H9 (cell line): ENCODE results near the gene PAAF1. TPM values are rescaled to one million over a fixed set of nuclear protein-coding genes. Genes with fewer than 3 reads are reported as not detected.

Experiments
- DNase-seq: peaks from one replicate; pipeline ENCODE4 v3.0.0-alpha.2; 2017
- H2AFZ ChIP-seq: one replicate; pipeline ENCODE4 v1.6.1; 2013; ENCODE audit warnings: mild to moderate bottlenecking, low read length, control low read depth, moderate library complexity
- H2AK5ac ChIP-seq: 2 replicates; pipeline ENCODE4 v1.6.1; 2013; ENCODE audit warnings: low read length, control low read depth, mixed read lengths; ENCODE audit not compliant: insufficient read length
- H2BK120ac ChIP-seq: one replicate; pipeline ENCODE4 v1.6.1; 2013; ENCODE audit warnings: low read depth, mild to moderate bottlenecking, low read length, control low read depth, inconsistent platforms; ENCODE audit not compliant: poor library complexity, severe bottlenecking
- H2BK12ac ChIP-seq: 2 replicates; pipeline ENCODE4 v1.6.1; 2013; ENCODE audit warnings: low read length, control low read depth, mixed read lengths, low read depth; ENCODE audit not compliant: insufficient read length
- H2BK15ac ChIP-seq: 2 replicates; pipeline ENCODE4 v1.6.1; 2013; ENCODE audit warnings: low read depth, low read length, control low read depth
- H2BK20ac ChIP-seq: one replicate; pipeline ENCODE4 v1.6.1; 2013; ENCODE audit warnings: low read depth, mild to moderate bottlenecking, low read length, control low read depth, inconsistent platforms; ENCODE audit not compliant: poor library complexity, severe bottlenecking
- H2BK5ac ChIP-seq: 2 replicates; pipeline ENCODE4 v1.6.1; 2013; ENCODE audit warnings: low read length, control low read depth, mixed read lengths; ENCODE audit not compliant: insufficient read length
- H3K14ac ChIP-seq: 2 replicates; pipeline ENCODE4 v1.6.1; 2013; ENCODE audit warnings: low read length, control low read depth; ENCODE audit not compliant: insufficient read depth
- H3K18ac ChIP-seq: 2 replicates; pipeline ENCODE4 v1.6.1; 2013; ENCODE audit warnings: low read depth, mild to moderate bottlenecking, mixed read lengths, low read length, control low read depth; ENCODE audit not compliant: insufficient read length
- H3K23ac ChIP-seq: 2 replicates; pipeline ENCODE4 v1.6.1; 2013; ENCODE audit warnings: low read length, control low read depth, mixed read lengths, low read depth; ENCODE audit not compliant: insufficient read length
- H3K23me2 ChIP-seq: 2 replicates; pipeline ENCODE4 v1.6.1; 2013; ENCODE audit warnings: low read depth, mild to moderate bottlenecking, mixed read lengths, low read length, control low read depth; ENCODE audit not compliant: insufficient read length, poor library complexity, severe bottlenecking
- H3K27ac ChIP-seq: 2 replicates; pipeline ENCODE4 v1.5.1; 2013; ENCODE audit warnings: low read length, control low read depth, mixed read lengths, low read depth; ENCODE audit not compliant: insufficient read length
- H3K27me3 ChIP-seq: 2 replicates; pipeline ENCODE4 v1.6.1; 2013; ENCODE audit warnings: low read length, control low read depth, inconsistent platforms; ENCODE audit not compliant: insufficient read depth
- H3K4ac ChIP-seq: 2 replicates; pipeline ENCODE4 v1.6.1; 2013; ENCODE audit warnings: low read depth, mild to moderate bottlenecking, control low read depth, inconsistent platforms, low read length, moderate library complexity
- H3K4me1 ChIP-seq: 2 replicates; pipeline ENCODE4 v1.6.1; 2013; ENCODE audit warnings: low read length, control low read depth, inconsistent platforms; ENCODE audit not compliant: insufficient read depth
- H3K4me2 ChIP-seq: 2 replicates; pipeline ENCODE4 v1.6.1; 2013; ENCODE audit warnings: low read length, control low read depth, mixed read lengths; ENCODE audit not compliant: insufficient read length, insufficient read depth
- H3K56ac ChIP-seq: 2 replicates; pipeline ENCODE4 v1.6.1; 2013; ENCODE audit warnings: low read depth, mild to moderate bottlenecking, mixed read lengths, low read length, control low read depth; ENCODE audit not compliant: insufficient read length
- H3K79me1 ChIP-seq: 2 replicates; pipeline ENCODE4 v1.6.1; 2013; ENCODE audit warnings: low read depth, mild to moderate bottlenecking, moderate library complexity, low read length, control low read depth, inconsistent platforms; ENCODE audit not compliant: insufficient read depth, poor library complexity, severe bottlenecking
- H3K79me2 ChIP-seq: 2 replicates; pipeline ENCODE4 v1.6.1; 2013; ENCODE audit warnings: low read length, control low read depth, inconsistent platforms; ENCODE audit not compliant: insufficient read depth
- H3K9ac ChIP-seq: 2 replicates; pipeline ENCODE4 v1.6.1; 2013; ENCODE audit warnings: low read length, control low read depth, mixed read lengths; ENCODE audit not compliant: insufficient read length; ENCODE audit errors: extremely low read depth
- H3K9me3 ChIP-seq: one replicate; pipeline ENCODE4 v1.6.1; 2013; ENCODE audit warnings: low read depth, low read length, inconsistent platforms; ENCODE audit not compliant: control insufficient read depth
- H3T11ph ChIP-seq: one replicate; pipeline ENCODE4 v1.6.1; 2013; ENCODE audit warnings: mild to moderate bottlenecking, low read length, control low read depth, inconsistent platforms
- H4K20me1 ChIP-seq: one replicate; pipeline ENCODE4 v1.6.1; 2013; ENCODE audit not compliant: control insufficient read depth, insufficient read length, insufficient read depth
- H4K5ac ChIP-seq: 2 replicates; pipeline ENCODE4 v1.6.1; 2013; ENCODE audit warnings: low read depth, mild to moderate bottlenecking, mixed read lengths, low read length, control low read depth; ENCODE audit not compliant: insufficient read length
- H4K8ac ChIP-seq: replicated peaks from 2 replicates; pipeline ENCODE4 v1.6.1; 2013; ENCODE audit warnings: low read length, control low read depth, mixed read lengths, low read depth; ENCODE audit not compliant: insufficient read length
- H4K91ac ChIP-seq: 2 replicates; pipeline ENCODE4 v1.6.1; 2013; ENCODE audit warnings: low read depth, mild to moderate bottlenecking, moderate library complexity, mixed read lengths, low read length, control low read depth; ENCODE audit not compliant: insufficient read length
- H3K27ac Mint-ChIP-seq, 3 experiments: 2 replicates in 2 of 3; 3 replicates in 1 of 3; pipeline ENCODE4 v1.8.0; 2020 to 2021; ENCODE audit warnings: mixed read lengths in 3 of 3, mild to moderate bottlenecking in 1 of 3, moderate library complexity in 1 of 3
- H3K27me3 Mint-ChIP-seq: 2 replicates; pipeline ENCODE4 v1.8.0; 2021; ENCODE audit warnings: low read depth, mild to moderate bottlenecking, moderate library complexity, mixed read lengths
- H3K36me3 Mint-ChIP-seq, 3 experiments: 2 replicates in 2 of 3; 3 replicates in 1 of 3; pipeline ENCODE4 v1.8.0; 2020 to 2021; ENCODE audit warnings: low read depth in 3 of 3, mixed read lengths in 3 of 3; ENCODE audit not compliant: insufficient read depth in 1 of 3
- H3K4me1 Mint-ChIP-seq, 2 experiments: 2 replicates each; pipeline ENCODE4 v1.8.0; 2020; ENCODE audit warnings: mixed read lengths in 2 of 2
- H3K4me3 Mint-ChIP-seq, 2 experiments: 2 replicates in 1 of 2; 3 replicates in 1 of 2; pipeline ENCODE4 v1.8.0; 2020 to 2021; ENCODE audit warnings: mild to moderate bottlenecking in 2 of 2, mixed read lengths in 2 of 2, moderate library complexity in 1 of 2
- H3K9me3 Mint-ChIP-seq, 2 experiments: 2 replicates in 1 of 2; 3 replicates in 1 of 2; pipeline ENCODE4 v1.8.0; 2020; ENCODE audit warnings: mild to moderate bottlenecking in 2 of 2, mixed read lengths in 2 of 2, moderate library complexity in 1 of 2
- WGBS: extraction: QIAGEN DNeasy Blood & Tissue Kit; methylation state at CpG from one replicate; pipeline ENCODE4 v1.1.7; 2013; ENCODE audit warnings: missing lambda C conversion rate, low lambda C conversion rate, mixed read lengths; ENCODE audit not compliant: insufficient read length; ENCODE audit errors: extremely low coverage; 5-methylcytosine and 5-hydroxymethylcytosine counted together
- total RNA-seq: library from RNA; stranded (reverse); gene quantifications from 2 replicates; pipeline ENCODE4 v1.2.1, GENCODE V29; 2021
- TF ChIP-seq, protein P1 (sequence below): fragments of 200-600 bp; sonication (generic); conservative IDR thresholded peaks from 3 replicates; pipeline ENCODE4 v1.8.0; 2021; ENCODE audit warnings: antibody characterized with exemption, mild to moderate bottlenecking

The PAAF1 gene
- total RNA-seq, 1 experiment from 2014 or later = 24.3 TPM

DNA sequence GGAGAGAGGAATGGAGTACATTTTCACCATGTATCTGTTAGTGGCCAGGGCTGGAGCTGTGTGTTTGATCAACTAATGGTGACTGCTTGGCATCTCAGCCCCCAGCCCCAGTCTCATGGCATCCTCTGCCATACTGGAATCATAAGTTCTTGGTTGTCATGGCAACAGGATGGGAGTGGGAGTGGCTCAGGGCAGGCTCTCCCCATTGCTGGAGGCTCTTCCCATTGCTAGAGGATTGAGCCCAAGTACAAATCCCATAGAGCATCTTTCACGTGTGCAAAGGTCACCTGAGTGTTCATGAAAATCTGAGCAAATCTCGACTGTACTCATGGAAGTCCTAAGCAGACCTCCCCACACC lies 88.9 kb downstream of the PAAF1 start:
- peaks cover 0 to 2% of the 10 kb centered on the region in 2 experiments; a peak in 1 of 5 replicates for H3K9me3 Mint-ChIP-seq
- TF ChIP-seq, protein P1, sequence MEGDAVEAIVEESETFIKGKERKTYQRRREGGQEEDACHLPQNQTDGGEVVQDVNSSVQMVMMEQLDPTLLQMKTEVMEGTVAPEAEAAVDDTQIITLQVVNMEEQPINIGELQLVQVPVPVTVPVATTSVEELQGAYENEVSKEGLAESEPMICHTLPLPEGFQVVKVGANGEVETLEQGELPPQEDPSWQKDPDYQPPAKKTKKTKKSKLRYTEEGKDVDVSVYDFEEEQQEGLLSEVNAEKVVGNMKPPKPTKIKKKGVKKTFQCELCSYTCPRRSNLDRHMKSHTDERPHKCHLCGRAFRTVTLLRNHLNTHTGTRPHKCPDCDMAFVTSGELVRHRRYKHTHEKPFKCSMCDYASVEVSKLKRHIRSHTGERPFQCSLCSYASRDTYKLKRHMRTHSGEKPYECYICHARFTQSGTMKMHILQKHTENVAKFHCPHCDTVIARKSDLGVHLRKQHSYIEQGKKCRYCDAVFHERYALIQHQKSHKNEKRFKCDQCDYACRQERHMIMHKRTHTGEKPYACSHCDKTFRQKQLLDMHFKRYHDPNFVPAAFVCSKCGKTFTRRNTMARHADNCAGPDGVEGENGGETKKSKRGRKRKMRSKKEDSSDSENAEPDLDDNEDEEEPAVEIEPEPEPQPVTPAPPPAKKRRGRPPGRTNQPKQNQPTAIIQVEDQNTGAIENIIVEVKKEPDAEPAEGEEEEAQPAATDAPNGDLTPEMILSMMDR = no peak
- no peak overlapping the region for H3K4ac ChIP-seq
- H3K9me3 ChIP-seq = no peaks in the 10 kb centered on the region
- H2AK5ac ChIP-seq = no peak overlapping the region
- H3K56ac ChIP-seq = no peak overlapping the region
- no peak overlapping the region for H2BK5ac ChIP-seq
- no peak overlapping the region for H4K8ac ChIP-seq
- peaks cover 6 to 14% of the 10 kb centered on the region in 2 experiments for H3K4me1 Mint-ChIP-seq
- H2BK12ac ChIP-seq = no peak overlapping the region
- H2BK20ac ChIP-seq = no peak overlapping the region
- H3K27ac ChIP-seq = no peak overlapping the region
- no peaks in the 10 kb centered on the region for H3K23me2 ChIP-seq
- H3K36me3 Mint-ChIP-seq = no peaks in the 10 kb centered on the region
- H3K27me3 Mint-ChIP-seq = peaks cover 4% of the 10 kb centered on the region
- H3K4me3 Mint-ChIP-seq = no peak overlapping the region
- no peak overlapping the region for H3K27ac Mint-ChIP-seq
- H3K79me2 ChIP-seq = no peaks in the 10 kb centered on the region
- no peaks in the 10 kb centered on the region for H4K20me1 ChIP-seq
- no peak overlapping the region for H3K18ac ChIP-seq
- H3K27me3 ChIP-seq = no peaks in the 10 kb centered on the region
- no peaks in the 10 kb centered on the region for H3K79me1 ChIP-seq
- no peak overlapping the region for H3K23ac ChIP-seq
- no peak overlapping the region for H2BK120ac ChIP-seq
- no CpG with 5 or more reads among the region's 2 CpGs for WGBS
- no peaks in the 10 kb centered on the region for H3K4me1 ChIP-seq
- no peak overlapping the region for H3K14ac ChIP-seq
- no peak overlapping the region for H3K4me2 ChIP-seq
- no peak overlapping the region for H2BK15ac ChIP-seq
- H3K9ac ChIP-seq = no peak overlapping the region
- no peak overlapping the region for H4K5ac ChIP-seq
- no peak overlapping the region for H2AFZ ChIP-seq
- H4K91ac ChIP-seq = no peak overlapping the region
- H3T11ph ChIP-seq = no peak overlapping the region
- DNase-seq = no peak
